Nephron progenitor cell (in vitro differentiated cells): ENCODE data around the gene RAPGEF4.

Source experiments
- DNase-seq: peaks from one replicate; pipeline ENCODE4 v3.0.0; 2021
- H3K27ac Mint-ChIP-seq: 2 replicates; pipeline ENCODE4 v1.8.0; 2021; ENCODE audit warnings: mild to moderate bottlenecking, moderate library complexity, mixed read lengths
- H3K27me3 Mint-ChIP-seq: 2 replicates; pipeline ENCODE4 v1.8.0; 2021; ENCODE audit warnings: mild to moderate bottlenecking, low read depth, mixed read lengths; ENCODE audit not compliant: poor library complexity
- H3K36me3 Mint-ChIP-seq: 2 replicates; pipeline ENCODE4 v1.8.0; 2021; ENCODE audit warnings: low read depth, mixed read lengths
- H3K4me1 Mint-ChIP-seq: 2 replicates; pipeline ENCODE4 v1.8.0; 2021; ENCODE audit warnings: mixed read lengths
- H3K4me3 Mint-ChIP-seq: 2 replicates; pipeline ENCODE4 v1.8.0; 2021; ENCODE audit warnings: mild to moderate bottlenecking, moderate library complexity, mixed read lengths
- H3K9me3 Mint-ChIP-seq: 2 replicates; pipeline ENCODE4 v1.8.0; 2021; ENCODE audit warnings: mild to moderate bottlenecking, moderate library complexity, mixed read lengths
- TF ChIP-seq, protein P1 (sequence below): fragments of 200-600 bp; sonication (generic); IDR thresholded peaks from 2 replicates; pipeline ENCODE4 v1.5.0; 2021; ENCODE audit warnings: antibody characterized with exemption

Gene RAPGEF4

GRCh38 chr2:172893111-172893510 lies 157.5 kb downstream of the RAPGEF4 start:
- H3K36me3 Mint-ChIP-seq, result no peaks in the 10 kb centered on the region
- TF ChIP-seq, protein P1, sequence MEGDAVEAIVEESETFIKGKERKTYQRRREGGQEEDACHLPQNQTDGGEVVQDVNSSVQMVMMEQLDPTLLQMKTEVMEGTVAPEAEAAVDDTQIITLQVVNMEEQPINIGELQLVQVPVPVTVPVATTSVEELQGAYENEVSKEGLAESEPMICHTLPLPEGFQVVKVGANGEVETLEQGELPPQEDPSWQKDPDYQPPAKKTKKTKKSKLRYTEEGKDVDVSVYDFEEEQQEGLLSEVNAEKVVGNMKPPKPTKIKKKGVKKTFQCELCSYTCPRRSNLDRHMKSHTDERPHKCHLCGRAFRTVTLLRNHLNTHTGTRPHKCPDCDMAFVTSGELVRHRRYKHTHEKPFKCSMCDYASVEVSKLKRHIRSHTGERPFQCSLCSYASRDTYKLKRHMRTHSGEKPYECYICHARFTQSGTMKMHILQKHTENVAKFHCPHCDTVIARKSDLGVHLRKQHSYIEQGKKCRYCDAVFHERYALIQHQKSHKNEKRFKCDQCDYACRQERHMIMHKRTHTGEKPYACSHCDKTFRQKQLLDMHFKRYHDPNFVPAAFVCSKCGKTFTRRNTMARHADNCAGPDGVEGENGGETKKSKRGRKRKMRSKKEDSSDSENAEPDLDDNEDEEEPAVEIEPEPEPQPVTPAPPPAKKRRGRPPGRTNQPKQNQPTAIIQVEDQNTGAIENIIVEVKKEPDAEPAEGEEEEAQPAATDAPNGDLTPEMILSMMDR, result no peak
- no peak overlapping the region for H3K4me3 Mint-ChIP-seq
- DNase-seq, result no peak
- H3K4me1 Mint-ChIP-seq, result peaks cover 57% of the 10 kb centered on the region
- H3K27ac Mint-ChIP-seq, result no peak overlapping the region
- H3K9me3 Mint-ChIP-seq, result no peaks in the 10 kb centered on the region
- H3K27me3 Mint-ChIP-seq, result peaks cover 8% of the 10 kb centered on the region

- Mint-ChIP-seq H3K4me3 (no peak overlapping the region), H3K4me1 (peaks cover 54% of the 10 kb centered on the region), H3K27me3 (peaks cover 8% of the 10 kb centered on the region), H3K36me3 (no peaks in the 10 kb centered on the region), H3K27ac (no peak overlapping the region), H3K9me3 (no peaks in the 10 kb centered on the region)
- no peak for DNase-seq
- TF ChIP-seq, protein P1, result no peak
Observed at GRCh38 chr2:172893671-172894070, 158.0 kb downstream of the RAPGEF4 start.

DNA sequence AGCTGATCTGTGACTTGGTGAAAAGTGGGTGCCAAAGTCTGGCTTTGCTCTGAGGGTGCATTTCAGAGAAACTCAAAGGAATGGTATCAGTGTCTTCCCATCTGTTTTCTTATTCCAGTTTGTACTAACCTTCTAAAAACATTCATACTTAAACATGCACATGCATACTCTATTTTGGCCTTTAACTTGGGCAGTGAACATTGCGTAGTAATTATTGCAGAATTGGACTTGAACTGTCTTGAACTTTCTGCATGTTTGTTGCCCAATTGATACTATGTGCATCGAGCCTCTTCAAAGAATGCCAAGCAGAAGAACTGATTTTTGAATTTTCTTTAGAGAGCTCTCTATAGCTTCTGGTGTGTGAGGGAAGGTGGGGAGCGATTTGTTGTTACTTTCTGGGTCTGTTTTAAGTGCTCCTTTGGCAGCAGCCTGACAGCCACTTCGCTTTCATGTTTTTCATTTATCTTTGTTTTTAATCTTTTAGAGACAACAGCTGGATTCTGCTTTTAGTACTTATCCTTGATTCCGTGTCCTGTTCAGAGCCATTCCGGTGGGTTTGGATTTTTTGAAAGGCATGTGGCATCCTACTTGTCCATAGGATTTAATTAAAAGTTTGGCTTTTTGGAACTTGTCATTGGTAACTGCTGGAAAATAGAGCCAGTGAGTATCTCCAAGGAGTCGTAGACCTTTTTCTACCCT lies 159.2 kb downstream of the RAPGEF4 start:
- no peaks in the 10 kb centered on the region for H3K9me3 Mint-ChIP-seq
- H3K4me3 Mint-ChIP-seq, result no peak overlapping the region
- peaks cover 8% of the 10 kb centered on the region for H3K27me3 Mint-ChIP-seq
- no peaks in the 10 kb centered on the region for H3K36me3 Mint-ChIP-seq
- no peak overlapping the region for H3K27ac Mint-ChIP-seq
- TF ChIP-seq, protein P1, result no peak
- DNase-seq, result no peak
- peaks cover 45% of the 10 kb centered on the region for H3K4me1 Mint-ChIP-seq

DNA sequence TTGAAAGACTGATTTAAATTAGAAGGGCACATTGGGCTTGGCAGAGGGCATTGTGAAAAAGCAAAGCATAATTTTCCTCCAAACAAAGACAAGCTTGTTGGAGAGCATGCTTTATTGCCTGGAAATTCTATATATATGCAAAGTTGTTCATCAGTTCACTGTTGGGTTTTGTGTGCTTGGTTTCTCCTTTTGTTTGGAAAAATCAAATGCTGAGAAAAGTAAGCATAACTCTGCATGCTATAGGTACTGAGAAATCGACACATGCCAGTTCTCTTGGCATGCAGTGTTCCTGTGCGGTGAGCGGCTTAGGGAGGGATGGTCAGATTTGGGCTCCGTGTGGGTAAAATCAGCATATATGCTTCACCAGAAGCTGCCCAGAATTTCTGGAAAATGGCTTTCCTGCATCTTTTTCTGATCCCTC lies 161.0 kb downstream of the RAPGEF4 start:
- H3K27me3 Mint-ChIP-seq, result peaks cover 8% of the 10 kb centered on the region
- TF ChIP-seq, protein P1, result no peak
- H3K36me3 Mint-ChIP-seq, result no peaks in the 10 kb centered on the region
- DNase-seq, result no peak
- H3K4me1 Mint-ChIP-seq, result peaks cover 31% of the 10 kb centered on the region
- H3K4me3 Mint-ChIP-seq, result no peak overlapping the region
- no peaks in the 10 kb centered on the region for H3K9me3 Mint-ChIP-seq
- no peak overlapping the region for H3K27ac Mint-ChIP-seq

- Mint-ChIP-seq H3K4me3 (no peak overlapping the region), H3K27ac (no peak overlapping the region), H3K4me1 (peaks cover 26% of the 10 kb centered on the region), H3K36me3 (no peaks in the 10 kb centered on the region), H3K9me3 (no peaks in the 10 kb centered on the region), H3K27me3 (peaks cover 14% of the 10 kb centered on the region)
- DNase-seq, result no peak
- TF ChIP-seq, protein P1, result no peak
Observed at GRCh38 chr2:172900871-172901270, 165.2 kb downstream of the RAPGEF4 start.

GRCh38 chr2:172901913-172902312 lies 166.3 kb downstream of the RAPGEF4 start:
- H3K27me3 Mint-ChIP-seq, result peaks cover 14% of the 10 kb centered on the region
- no peak for DNase-seq
- peaks cover 35% of the 10 kb centered on the region for H3K4me1 Mint-ChIP-seq
- H3K9me3 Mint-ChIP-seq, result no peaks in the 10 kb centered on the region
- TF ChIP-seq, protein P1, result no peak
- no peaks in the 10 kb centered on the region for H3K36me3 Mint-ChIP-seq
- no peak overlapping the region for H3K27ac Mint-ChIP-seq
- no peak overlapping the region for H3K4me3 Mint-ChIP-seq
